Measurements from ENCODE around the gene SLC31A2.

SLC31A2 gene

DNA sequence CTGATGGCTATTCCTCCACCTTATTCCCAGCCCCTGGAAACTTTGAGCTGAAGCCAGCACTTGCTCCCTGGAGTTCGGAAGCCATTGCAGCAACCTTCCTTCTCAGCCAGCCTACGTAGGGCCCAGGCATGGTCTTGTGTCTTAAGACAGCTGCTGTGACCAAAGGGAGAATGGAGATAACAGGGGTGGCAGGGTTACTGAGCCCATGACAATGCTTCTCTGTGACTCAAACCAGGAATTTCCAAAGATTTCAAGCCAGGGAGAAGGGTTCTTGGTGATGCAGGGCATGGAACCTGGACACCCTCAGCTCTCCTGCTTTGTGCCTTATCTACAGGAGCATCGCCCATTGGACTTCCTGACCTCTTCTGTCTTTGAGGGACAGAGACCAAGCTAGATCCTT lies 12.2 kb downstream of the SLC31A2 start:
- no peak for TF ChIP-seq CTCF (IDR thresholded peaks at IDR 0.05; ENCODE audit: low read depth, low read length, missing control alignments)
- no peak for DNase-seq (ENCODE audit: extremely low read depth, low read depth)
- H3K4me3 ChIP-seq (replicated peaks; ENCODE audit: low read depth, low read length), result no peak overlapping the region

DNA sequence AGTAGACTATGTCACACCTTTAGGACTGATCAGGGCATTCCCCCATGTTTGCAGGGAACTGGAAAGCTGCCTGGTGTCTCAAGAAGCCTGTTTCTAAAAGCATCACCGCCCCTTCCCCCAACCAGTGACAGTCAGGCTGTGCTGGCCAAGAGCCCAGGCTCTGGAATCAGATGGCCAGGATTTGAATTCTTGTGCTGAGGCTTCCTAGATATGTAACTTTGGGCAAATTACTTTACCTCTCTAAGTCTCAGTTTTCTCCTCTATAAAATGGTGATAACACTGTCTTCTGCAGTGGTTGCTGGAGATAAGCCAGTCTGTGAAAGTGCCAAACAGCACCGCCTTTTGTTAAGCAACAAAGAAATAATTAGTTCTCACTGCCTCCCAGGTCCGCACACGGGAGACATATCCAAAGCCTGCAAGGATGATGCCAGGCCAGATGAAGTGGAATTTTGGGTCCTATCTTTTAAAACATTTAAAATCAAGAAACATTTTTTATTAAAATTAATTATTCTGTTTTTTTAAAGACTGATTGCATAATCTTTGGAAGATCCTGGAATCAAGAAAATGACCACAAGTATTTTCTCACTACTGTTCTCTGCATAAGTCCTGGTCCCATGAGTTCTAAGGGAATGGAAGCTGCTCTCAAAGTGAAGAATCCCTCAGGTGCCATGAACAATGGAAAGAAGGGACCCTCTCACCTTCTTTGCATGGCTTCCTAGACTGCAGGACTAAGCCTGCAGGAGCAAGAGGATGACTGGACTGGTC lies 13.9 kb downstream of the SLC31A2 start:
- DNase-seq (ENCODE audit: extremely low read depth, low read depth), result no peak
- no peak for TF ChIP-seq CTCF (IDR thresholded peaks at IDR 0.05; ENCODE audit: low read depth, low read length, missing control alignments)

GRCh38 chr9:113166039-113166438 lies 15.2 kb downstream of the SLC31A2 start:
- TF ChIP-seq CTCF (IDR thresholded peaks at IDR 0.05; ENCODE audit: low read depth, low read length, missing control alignments), result no peak
- DNase-seq (ENCODE audit: extremely low read depth, low read depth), result no peak
- H3K4me3 ChIP-seq (replicated peaks; ENCODE audit: low read depth, low read length), result no peak overlapping the region

More for the DNA sequence above, 13.9 kb downstream of the SLC31A2 start:
- no peak overlapping the region for H3K4me3 ChIP-seq (replicated peaks; ENCODE audit: low read depth, low read length)

DNA sequence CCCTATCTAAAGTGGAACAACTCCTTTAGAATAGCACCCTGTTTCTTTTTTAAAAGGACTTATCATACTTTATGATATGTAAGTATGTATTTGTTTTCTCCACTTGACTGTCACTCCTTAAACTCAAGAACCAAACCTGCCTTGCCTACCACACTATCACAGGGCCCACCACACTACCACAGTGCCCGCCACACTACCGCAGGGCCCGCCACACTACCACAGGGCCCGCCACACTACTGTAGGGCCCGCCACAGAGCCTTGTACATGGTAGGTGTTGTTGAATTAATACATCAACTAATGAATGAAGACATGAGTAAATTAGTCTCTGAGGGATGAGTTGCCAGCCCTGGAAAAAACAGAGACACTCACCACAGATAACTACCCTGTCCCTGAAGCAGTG lies 18.0 kb downstream of the SLC31A2 start:
- H3K4me3 ChIP-seq (replicated peaks; ENCODE audit: low read depth, low read length), result no peak overlapping the region
- no peak for TF ChIP-seq CTCF (IDR thresholded peaks at IDR 0.05; ENCODE audit: low read depth, low read length, missing control alignments)
- no peak for DNase-seq (ENCODE audit: extremely low read depth, low read depth)

DNA sequence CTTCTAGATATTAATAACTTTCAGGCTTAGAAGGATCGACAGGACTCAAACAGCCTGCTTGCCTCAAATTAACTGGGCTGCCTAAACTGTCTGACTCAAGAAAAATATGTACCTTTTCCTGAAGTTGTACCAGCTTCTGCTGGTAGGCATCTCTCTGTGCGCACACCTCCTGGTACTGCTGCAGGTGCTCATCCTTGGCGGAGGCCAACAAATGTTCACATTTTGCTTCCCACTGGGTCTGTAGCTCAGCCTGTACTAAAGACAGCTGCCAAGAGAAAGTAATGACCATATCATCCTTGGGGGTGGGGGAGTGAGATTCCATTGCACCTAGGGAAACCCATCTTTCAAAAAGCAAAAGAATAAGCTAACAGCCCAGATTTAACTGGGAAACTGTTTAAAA lies 22.5 kb downstream of the SLC31A2 start:
- no peak for TF ChIP-seq CTCF (IDR thresholded peaks at IDR 0.05; ENCODE audit: low read depth, low read length, missing control alignments)

DNA sequence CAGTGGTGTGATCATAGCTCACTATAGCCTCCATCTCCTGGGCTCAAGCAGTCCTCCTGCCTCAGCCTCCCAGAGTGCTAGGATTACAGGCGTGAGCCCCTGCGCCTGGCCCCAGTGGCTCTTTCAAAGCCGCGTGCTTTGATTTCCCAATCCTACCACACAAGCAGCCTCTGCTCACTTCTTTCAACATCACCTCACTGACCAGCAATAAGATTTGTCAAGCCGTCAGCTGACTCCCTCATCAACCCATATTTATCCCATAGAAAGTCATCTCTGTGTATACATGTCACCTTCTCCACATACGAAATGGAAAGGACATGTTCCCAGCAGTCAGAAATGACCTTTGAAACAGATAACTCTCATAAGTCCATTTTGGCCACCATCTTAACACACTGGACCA lies 26.0 kb downstream of the SLC31A2 start:
- no peak for DNase-seq (ENCODE audit: extremely low read depth, low read depth)
- H3K4me3 ChIP-seq (replicated peaks; ENCODE audit: low read depth, low read length), result no peak overlapping the region
- TF ChIP-seq CTCF (IDR thresholded peaks at IDR 0.05; ENCODE audit: low read depth, low read length, missing control alignments), result no peak

More for the DNA sequence above, 22.5 kb downstream of the SLC31A2 start:
- no peak overlapping the region for H3K4me3 ChIP-seq (replicated peaks; ENCODE audit: low read depth, low read length)
- no peak for DNase-seq (ENCODE audit: extremely low read depth, low read depth)

DNA sequence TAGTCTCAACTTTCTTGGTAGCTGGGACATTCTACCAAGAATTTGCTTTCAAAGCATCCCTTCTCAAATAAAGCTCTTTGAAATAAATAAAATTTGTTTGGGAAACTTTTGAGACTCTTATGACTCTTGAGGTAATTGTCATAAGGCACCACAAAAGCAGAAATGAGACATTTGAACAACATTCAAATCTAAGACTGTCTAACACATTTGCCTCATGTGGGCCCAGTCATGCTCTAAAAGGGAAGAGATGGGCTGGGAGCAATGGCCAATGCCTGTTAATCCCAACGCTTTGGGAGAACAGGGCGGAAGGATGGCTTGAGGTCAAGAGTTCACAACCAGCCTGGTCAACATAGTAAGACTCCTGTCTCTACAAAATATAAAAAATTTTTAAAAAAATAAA lies 26.4 kb downstream of the SLC31A2 start:
- no peak for TF ChIP-seq CTCF (IDR thresholded peaks at IDR 0.05; ENCODE audit: low read depth, low read length, missing control alignments)
- no peak for DNase-seq (ENCODE audit: extremely low read depth, low read depth)
- no peak overlapping the region for H3K4me3 ChIP-seq (replicated peaks; ENCODE audit: low read depth, low read length)

Measured in HFF-Myc (cell line).